Measurements from ENCODE around the gene CACNA1C. TPM values are rescaled to one million over a fixed set of nuclear protein-coding genes. Genes with fewer than 3 reads are reported as not detected.

The CACNA1C gene
- total RNA-seq, 1 donor from 2014 or later: 11.7 TPM

GRCh38 chr12:2481951-2482350 is 429.2 kb downstream of the CACNA1C start:
- TF ChIP-seq CTCF (IDR thresholded peaks at IDR 0.05; ENCODE audit: unreplicated experiment): no peak
- H3K4me1 Mint-ChIP-seq (ENCODE audit: low read depth): no peaks in the 10 kb centered on the region
- H3K4me3 Mint-ChIP-seq (ENCODE audit: low read depth): no peak overlapping the region
- no peak for DNase-seq (ENCODE audit: low spot score, unreplicated experiment)
- H3K36me3 Mint-ChIP-seq (ENCODE audit: insufficient read depth): no peaks in the 10 kb centered on the region
- H3K27me3 Mint-ChIP-seq: peaks cover 18% of the 10 kb centered on the region
- H3K27ac Mint-ChIP-seq: no peak overlapping the region
- no peaks in the 10 kb centered on the region for H3K9me3 Mint-ChIP-seq (ENCODE audit: low read depth)

GRCh38 chr12:2482938-2483660 is 430.3 kb downstream of the CACNA1C start:
- Mint-ChIP-seq H3K4me3 (ENCODE audit: low read depth) (no peak overlapping the region), H3K27me3 (peaks cover 15% of the 10 kb centered on the region), H3K4me1 (ENCODE audit: low read depth) (no peaks in the 10 kb centered on the region), H3K36me3 (ENCODE audit: insufficient read depth) (no peaks in the 10 kb centered on the region), H3K9me3 (ENCODE audit: low read depth) (no peaks in the 10 kb centered on the region), H3K27ac (no peak overlapping the region)
- no peak for TF ChIP-seq CTCF (IDR thresholded peaks at IDR 0.05; ENCODE audit: unreplicated experiment)
- no peak for DNase-seq (ENCODE audit: low spot score, unreplicated experiment)

GRCh38 chr12:2483713-2484112 is 430.9 kb downstream of the CACNA1C start:
- no peak for DNase-seq (ENCODE audit: low spot score, unreplicated experiment)
- no peaks in the 10 kb centered on the region for H3K4me1 Mint-ChIP-seq (ENCODE audit: low read depth)
- H3K9me3 Mint-ChIP-seq (ENCODE audit: low read depth): no peaks in the 10 kb centered on the region
- no peak overlapping the region for H3K27ac Mint-ChIP-seq
- H3K4me3 Mint-ChIP-seq (ENCODE audit: low read depth): no peak overlapping the region
- H3K36me3 Mint-ChIP-seq (ENCODE audit: insufficient read depth): no peaks in the 10 kb centered on the region
- peaks cover 12% of the 10 kb centered on the region for H3K27me3 Mint-ChIP-seq
- no peak for TF ChIP-seq CTCF (IDR thresholded peaks at IDR 0.05; ENCODE audit: unreplicated experiment)

GRCh38 chr12:2484141-2484776 is 431.5 kb downstream of the CACNA1C start:
- Mint-ChIP-seq H3K36me3 (ENCODE audit: insufficient read depth) (no peaks in the 10 kb centered on the region), H3K27ac (no peak overlapping the region), H3K9me3 (ENCODE audit: low read depth) (no peaks in the 10 kb centered on the region), H3K4me1 (ENCODE audit: low read depth) (no peaks in the 10 kb centered on the region), H3K27me3 (peaks cover 14% of the 10 kb centered on the region), H3K4me3 (ENCODE audit: low read depth) (no peak overlapping the region)
- DNase-seq (ENCODE audit: low spot score, unreplicated experiment): no peak
- no peak for TF ChIP-seq CTCF (IDR thresholded peaks at IDR 0.05; ENCODE audit: unreplicated experiment)

GRCh38 chr12:2485681-2486080 is 432.9 kb downstream of the CACNA1C start:
- Mint-ChIP-seq H3K9me3 (ENCODE audit: low read depth) (no peaks in the 10 kb centered on the region), H3K36me3 (ENCODE audit: insufficient read depth) (no peaks in the 10 kb centered on the region), H3K4me1 (ENCODE audit: low read depth) (no peaks in the 10 kb centered on the region), H3K4me3 (ENCODE audit: low read depth) (no peak overlapping the region), H3K27me3 (peaks cover 15% of the 10 kb centered on the region), H3K27ac (no peak overlapping the region)
- no peak for TF ChIP-seq CTCF (IDR thresholded peaks at IDR 0.05; ENCODE audit: unreplicated experiment)
- DNase-seq (ENCODE audit: low spot score, unreplicated experiment): no peak

Measured in progenitor cell of endocrine pancreas (in vitro differentiated cells).